HuH-7.5 (cell line): ENCODE results near the gene CAMSAP1.

Experiments
- DNase-seq: peaks from one replicate; pipeline ENCODE4 v3.0.0; 2011; ENCODE audit warnings: low spot score

CAMSAP1 gene

DNA sequence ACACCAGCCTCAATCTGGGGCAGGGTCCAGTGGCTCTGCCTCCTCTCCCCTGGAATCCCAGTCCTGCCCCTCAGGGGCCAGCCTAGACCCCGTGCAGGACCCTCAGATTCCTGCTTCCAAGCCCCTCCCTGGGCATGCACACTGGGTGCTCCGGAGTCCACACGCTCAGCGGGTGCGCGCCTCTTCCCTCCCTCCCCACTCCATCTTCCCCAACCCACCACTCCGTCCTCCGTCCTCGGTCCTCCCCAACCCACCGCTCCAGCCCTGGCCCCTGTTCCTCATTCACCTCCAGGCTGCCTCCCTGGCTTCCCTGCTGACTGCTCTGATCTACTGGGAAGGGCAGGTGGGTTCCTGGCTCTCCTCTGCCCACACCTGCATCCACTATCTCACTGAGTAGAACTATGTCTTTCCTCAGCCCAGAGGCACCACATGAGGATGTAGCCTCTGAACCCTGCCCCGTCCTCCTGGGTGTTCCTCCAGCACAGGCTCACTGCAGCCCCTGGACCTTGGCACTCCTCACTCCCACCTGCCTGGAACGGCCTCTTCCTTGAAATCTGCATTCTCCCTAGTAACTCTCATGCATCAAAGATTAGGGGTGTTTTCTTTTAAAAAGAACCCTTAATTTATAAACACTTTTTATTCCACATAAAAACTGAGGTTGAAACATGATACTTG lies 92.8 kb downstream of the CAMSAP1 start:
- no peak for DNase-seq

DNA sequence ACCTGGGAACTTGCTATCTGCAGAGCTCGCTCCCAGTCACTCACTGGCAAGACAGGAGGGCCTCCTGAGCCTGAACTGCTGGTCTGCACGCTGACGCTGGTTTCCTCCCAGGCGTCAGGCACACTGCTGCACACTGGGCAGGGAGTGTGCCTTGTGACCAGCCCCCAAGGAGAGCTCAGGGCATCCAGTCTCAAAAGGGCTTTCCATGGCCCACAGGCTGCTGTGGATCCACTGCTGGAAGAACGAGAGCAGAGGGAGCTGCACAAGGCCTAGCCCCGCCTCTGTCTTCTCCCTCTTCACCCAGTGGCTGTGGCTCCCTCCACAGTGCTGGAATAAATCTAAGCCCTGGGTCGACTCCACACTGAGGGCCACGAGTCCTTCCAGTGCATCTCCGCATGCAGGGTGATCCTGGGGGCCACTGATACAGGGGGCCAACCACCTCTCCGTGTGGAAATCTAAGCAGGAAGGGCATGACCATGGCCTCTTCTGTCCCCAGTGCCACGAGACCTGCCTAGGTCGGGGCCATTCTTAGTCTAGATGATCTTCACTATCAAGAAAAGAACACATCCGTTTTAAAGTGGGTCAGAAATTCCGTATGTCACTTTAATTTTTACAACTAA lies 93.6 kb downstream of the CAMSAP1 start:
- no peak for DNase-seq

DNA sequence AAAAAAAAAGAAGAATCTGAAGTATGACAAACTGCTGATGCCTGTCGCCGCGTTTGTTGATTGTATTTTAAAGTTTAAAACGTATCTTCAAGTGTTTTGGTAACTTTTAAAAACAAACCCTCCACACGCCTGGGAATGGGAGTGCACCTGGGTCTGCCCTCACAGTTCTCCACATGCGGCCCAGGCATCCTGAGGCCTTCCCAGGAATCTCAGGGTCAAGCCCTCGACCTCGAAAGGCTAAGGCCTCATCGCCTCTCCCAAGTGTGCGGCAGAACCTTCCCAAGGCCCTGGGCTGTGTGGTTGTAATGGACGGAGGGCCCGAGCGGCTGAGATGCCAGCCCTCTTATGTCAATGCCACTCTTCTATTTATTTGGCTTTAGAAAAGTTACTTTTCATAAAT lies 94.4 kb downstream of the CAMSAP1 start:
- no peak for DNase-seq

DNA sequence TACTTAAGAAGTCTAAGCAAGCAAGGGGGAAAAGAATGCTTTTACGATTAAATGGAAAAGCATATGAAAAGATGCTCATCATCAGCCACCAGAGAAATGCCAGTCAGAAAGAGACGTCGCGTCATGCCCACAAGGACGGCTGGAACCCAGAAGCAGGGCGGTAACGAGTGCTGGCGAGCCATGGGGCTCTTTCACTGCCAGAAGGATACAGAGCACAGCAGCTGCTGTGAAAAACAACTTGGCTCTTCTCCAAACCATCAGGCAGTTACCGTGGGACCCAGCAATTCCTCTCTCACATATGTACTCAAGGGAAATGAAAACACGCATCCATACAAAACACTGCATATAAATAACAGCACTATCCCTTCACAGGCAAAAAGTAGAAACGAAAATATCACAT lies 95.5 kb downstream of the CAMSAP1 start:
- no peak for DNase-seq

DNA sequence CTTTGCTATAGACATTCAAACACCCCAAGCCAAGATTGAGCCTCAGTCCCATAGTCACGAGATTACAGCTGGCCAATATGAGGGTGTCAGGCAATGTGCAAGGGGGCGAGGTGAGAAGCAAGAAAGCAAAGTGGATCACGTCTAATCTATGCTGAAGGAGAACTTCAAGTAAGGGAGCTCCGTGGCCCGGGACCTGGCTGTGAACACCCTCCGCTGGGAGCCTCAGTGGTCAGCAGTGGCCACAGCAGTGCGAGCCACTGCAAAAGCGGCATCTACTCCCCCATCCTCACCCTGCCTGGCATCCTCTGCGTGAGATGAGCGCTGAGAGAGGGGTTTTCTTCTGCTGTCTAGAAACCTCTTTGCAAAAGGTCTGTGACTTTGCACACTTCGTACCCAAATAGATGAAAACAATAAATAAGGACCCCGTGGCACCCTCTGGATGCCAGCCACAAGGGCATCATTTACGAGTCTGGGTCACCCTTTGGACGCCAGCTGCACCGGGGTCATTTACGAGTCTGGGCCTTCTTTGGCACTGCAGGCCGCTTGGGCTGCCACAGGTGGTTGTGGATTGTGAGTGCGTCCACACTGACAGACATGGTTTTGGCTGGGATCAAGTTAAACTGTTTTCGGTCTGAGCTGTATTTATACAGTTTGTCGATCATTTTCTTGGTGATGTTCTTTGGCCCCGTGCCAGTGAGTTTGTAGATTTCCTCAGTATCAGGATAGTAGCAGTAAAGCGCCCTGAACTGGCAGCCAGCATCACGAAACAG lies 96.4 kb downstream of the CAMSAP1 start:
- DNase-seq: no peak

DNA sequence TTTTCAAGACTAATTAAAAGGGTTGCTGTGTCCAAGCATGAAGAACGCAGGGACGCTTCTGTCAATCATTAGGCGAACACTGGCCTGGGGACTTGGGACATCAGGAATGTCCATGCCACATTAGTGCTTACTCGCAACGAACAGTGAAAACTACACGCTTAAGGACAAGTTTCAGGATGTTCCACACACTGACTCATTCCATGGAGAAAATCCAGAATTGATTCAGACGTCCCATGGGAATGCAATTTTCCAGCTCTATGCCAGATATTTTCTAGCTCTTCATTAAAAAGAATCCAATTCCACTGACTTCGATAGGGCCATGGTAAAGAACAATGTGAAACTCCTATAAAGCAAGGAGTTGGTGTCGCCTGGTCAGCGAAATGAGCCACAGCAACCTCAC lies 98.2 kb downstream of the CAMSAP1 start:
- DNase-seq: no peak

GRCh38 chr9:135805422-135806022 lies 101.8 kb downstream of the CAMSAP1 start:
- no peak for DNase-seq

DNA sequence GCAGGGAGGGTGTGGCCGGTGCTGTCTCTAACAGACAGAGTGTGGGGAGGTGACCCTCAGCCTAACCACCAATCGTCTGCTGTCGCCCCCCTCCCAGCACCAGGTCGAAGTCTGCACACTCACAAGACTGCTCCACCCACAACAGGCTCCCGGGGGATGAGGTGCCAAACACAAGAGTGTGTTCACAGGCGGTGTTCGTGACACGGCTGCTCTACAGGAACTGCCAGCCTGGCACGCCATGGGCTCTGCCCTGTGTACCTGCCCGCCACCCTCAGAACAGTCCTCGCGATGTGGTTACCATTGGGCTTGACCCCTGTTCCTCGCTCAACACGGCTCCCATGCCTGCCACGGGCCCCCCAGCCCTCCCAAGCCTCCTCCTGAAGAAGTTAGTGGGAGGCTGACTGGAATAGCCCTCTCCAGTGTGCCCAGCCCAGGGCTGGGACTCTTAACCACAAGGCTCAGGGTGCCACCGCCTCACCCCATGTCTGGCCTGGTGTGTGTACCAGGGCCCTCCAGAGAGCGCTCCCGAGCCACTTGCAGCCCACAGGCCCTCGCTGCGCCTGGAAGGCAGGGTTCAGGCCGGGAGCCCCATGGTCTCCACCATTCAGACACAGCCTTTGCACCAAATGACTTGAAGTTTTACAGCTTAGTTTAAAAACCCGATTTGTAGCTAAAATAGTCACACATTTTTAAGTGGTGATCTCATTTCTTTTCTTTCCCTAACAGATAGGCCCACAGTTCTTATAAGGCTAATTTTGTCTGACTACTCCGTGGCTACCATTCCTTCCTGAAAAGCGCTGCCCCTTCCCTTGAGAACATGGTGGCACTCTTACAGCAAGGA lies 102.5 kb downstream of the CAMSAP1 start:
- no peak for DNase-seq

- DNase-seq: no peak
Measured at GRCh38 chr9:135803441-135803840, 103.9 kb downstream of the CAMSAP1 start.

DNA sequence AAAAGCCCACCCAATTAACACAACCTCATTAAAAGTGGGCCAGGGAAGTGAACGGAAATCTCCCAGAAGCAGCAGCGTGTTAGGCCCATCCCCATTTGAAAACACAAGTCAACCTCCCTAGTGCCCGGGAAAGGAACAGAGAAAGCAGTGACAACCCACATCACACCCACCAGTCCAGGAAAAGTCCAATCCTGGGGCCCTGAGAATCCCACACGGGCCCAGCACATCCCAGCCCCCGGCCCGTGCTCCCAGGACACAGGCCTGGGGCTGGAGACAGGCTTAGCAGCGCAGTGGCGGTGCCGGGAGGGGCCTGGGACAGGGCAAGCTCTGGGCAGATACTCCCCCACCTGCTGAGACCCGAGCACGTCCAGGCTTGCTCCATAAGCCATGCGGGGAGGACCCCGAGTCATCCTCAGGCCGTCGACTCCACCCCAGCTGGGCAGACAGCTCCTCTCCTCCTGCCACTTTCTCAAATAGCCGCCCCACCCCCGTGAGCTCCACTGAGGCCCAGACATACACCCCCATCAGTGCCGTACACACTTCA lies 104.4 kb downstream of the CAMSAP1 start:
- DNase-seq: no peak

- DNase-seq: no peak
Measured at GRCh38 chr9:135801070-135801469, 106.3 kb downstream of the CAMSAP1 start.

GRCh38 chr9:135799261-135799660 lies 108.1 kb downstream of the CAMSAP1 start:
- DNase-seq: no peak

- DNase-seq: no peak
Measured at GRCh38 chr9:135798263-135798585, 109.1 kb downstream of the CAMSAP1 start.

DNA sequence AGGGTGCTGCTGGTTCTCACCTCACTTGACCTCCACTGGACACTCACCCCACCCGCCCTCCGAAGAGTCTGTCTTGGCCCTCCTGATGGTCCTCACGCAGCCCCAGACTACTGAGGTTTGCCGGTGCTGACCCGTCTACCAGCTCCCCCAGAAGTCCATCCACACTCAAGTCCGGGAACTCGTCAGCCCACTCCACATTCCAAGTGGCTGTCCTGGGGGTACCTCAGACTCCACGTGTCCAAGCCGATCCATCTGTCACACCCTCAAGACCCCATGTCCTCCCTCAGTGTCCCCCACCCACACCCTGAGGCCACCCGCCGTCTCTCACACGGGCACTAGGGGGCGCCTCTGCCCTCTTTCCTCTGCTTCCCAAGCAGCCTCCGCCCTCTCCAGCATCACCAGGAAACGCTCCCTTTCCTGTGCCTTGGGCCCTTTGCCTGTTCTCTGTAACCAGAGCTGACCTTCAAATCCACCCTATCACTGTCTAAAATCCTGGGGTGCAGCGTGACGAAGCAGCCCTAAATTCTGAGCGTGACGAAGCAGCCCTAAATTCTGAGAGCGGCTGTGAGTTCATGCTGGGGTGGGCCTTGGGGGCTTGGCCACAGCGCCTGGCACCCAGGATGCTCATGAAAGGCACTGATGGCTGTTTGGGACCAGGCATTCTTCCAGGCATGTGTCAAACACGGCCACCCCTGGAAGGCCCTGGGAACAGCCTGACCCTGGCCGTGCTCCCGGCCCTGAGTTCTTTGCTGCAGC lies 109.7 kb downstream of the CAMSAP1 start:
- DNase-seq: peak; percentile 88

- DNase-seq: no peak
Measured at GRCh38 chr9:135796784-135797485, 110.4 kb downstream of the CAMSAP1 start.

DNA sequence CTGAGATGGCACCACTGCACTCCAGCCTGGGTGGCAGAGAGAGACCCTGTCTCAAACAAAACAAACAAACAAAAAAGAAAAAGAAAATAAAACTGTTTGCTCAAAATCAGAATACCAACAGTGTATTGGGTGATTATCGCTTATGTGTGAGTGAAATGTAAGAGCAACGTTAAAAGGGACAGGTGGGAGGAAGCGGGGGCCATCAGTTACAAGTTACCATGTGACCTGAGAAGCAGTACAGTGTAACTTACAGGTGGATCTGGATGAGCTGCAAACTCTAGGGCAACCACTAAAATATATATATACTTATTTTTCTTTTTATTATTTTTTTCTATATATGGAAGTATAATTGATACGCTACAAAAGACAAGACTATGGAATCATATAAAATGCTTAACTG lies 112.0 kb downstream of the CAMSAP1 start:
- DNase-seq: no peak

GRCh38 chr9:135794361-135794885 lies 112.9 kb downstream of the CAMSAP1 start:
- no peak for DNase-seq

DNA sequence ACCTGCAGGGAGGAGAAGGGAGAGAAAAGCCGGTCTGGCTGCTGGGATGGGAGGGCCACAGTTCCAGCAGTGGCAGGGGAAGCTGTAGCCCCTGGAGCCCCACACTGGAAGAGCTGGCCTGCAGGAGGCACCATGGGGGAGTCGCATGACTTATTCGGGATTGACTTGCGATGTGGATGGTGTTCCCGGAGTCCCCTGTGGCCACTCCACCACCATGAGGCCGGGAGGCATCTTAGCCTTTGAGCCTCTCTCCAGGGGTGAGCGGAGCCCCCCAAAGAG lies 113.3 kb downstream of the CAMSAP1 start:
- DNase-seq: no peak

- no peak for DNase-seq
Measured at GRCh38 chr9:135793221-135794056, 113.9 kb downstream of the CAMSAP1 start.
